Breast epithelium (tissue), 4 donors: ENCODE measurements around the gene ADAMTS8. TPM values are rescaled to one million over a fixed set of nuclear protein-coding genes. Genes with fewer than 3 reads are reported as not detected.

ENCODE experiments used
- DNase-seq, 2 donors: peaks; one replicate each; pipeline ENCODE4 v3.0.0-alpha.2; 2019; ENCODE audit warnings: low spot score in 2 of 2
- H3K27ac ChIP-seq, 2 donors: fragments of 200-600 bp; sonication (generic) in 1 of 2; one replicate each; pipeline ENCODE4 v1.5.1; 2016 to 2019; ENCODE audit warnings: mild to moderate bottlenecking in 1 of 2
- H3K27me3 ChIP-seq, 2 donors: fragments of 200-600 bp; sonication (generic) in 1 of 2; one replicate each; pipeline versions ENCODE4 v1.5.1 to v1.6.0; 2017 to 2019; ENCODE audit warnings: control low read depth in 1 of 2, mild to moderate bottlenecking in 1 of 2
- H3K36me3 ChIP-seq: fragments of 200-600 bp; one replicate; pipeline ENCODE4 v1.5.1; 2019
- H3K4me1 ChIP-seq, 2 donors: fragments of 200-600 bp; sonication (generic); one replicate each; pipeline ENCODE4 v1.5.1; 2016 to 2019; ENCODE audit warnings: control low read depth in 1 of 2
- H3K4me3 ChIP-seq, 3 donors: fragments of 200-600 bp; sonication (generic); 1 replicate in 2 of 3; 2 replicates in 1 of 3; pipeline ENCODE4 v1.5.1; 2016 to 2019; ENCODE audit warnings: mild to moderate bottlenecking in 3 of 3, moderate library complexity in 2 of 3
- H3K9me3 ChIP-seq, 2 donors: fragments of 200-600 bp; sonication (generic) in 1 of 2; one replicate each; pipeline ENCODE4 v1.5.1; 2016 to 2019; ENCODE audit warnings: control low read depth in 1 of 2
- POLR2A ChIP-seq: fragments of 450-650 bp; IDR thresholded peaks from one replicate; pipeline ENCODE4 v1.6.1; 2016; ENCODE audit warnings: antibody characterized with exemption, mild to moderate bottlenecking, moderate library complexity
- POLR2AphosphoS5 ChIP-seq, 3 donors: sonication (generic); formaldehyde crosslinking; IDR thresholded peaks; one replicate each; pipeline ENCODE4 v1.6.1; 2017; ENCODE audit warnings: antibody characterized with exemption in 3 of 3
- intact Hi-C: fragments of 100-400 bp; cut with DNase I; formaldehyde crosslinking; loops from one replicate; pipeline ENCODE4 v1.15.1; 2023; ENCODE audit warnings: low total_unique reads
- total RNA-seq, 3 donors: library from RNA; depleted of rRNA; stranded (reverse); fragments of >200 nt; gene quantifications; one replicate each; pipeline ENCODE4 v1.1.0, GENCODE V29; 2016
- TF ChIP-seq, protein P1 (sequence below), 3 donors: fragments of 450-650 bp; IDR thresholded peaks; one replicate each; pipeline ENCODE4 v1.5.1; 2016 to 2017; ENCODE audit warnings: antibody characterized with exemption in 3 of 3, mild to moderate bottlenecking in 3 of 3, moderate library complexity in 3 of 3

The ADAMTS8 gene
- total RNA-seq, 3 donors from 2014 or later = 0.32 to 2.0 (median 0.44) TPM

DNA sequence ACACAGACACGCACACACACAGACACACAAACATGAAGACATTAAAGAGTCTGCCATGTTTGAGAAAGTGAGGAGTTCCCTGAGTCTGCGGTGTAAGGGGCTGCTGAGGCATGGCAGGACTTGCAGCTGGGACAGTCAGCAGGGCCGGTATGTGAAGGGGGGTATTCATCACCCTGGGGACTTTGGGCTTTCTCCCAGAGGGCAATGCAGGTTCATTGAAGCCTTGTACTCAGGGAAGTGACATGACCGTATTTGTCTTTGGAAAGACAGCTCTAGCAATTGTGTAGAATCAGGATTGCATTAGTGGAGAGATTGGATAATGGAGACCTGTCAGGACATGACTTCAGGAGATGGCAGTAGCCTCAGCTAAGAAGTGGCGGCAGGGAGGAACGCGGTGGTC lies 9.4 kb upstream of the ADAMTS8 start:
- Histone ChIP-seq H3K27ac (no peak overlapping the region), H3K9me3 (no peaks in the 10 kb centered on the region), H3K4me1 (no peaks in the 10 kb centered on the region), H3K4me3 (no peak overlapping the region), H3K27me3 (no peaks in the 10 kb centered on the region), H3K36me3 (no peaks in the 10 kb centered on the region)
- intact Hi-C loops = no loop called here
- TF ChIP-seq POLR2A (no peak), POLR2AphosphoS5 (IDR thresholded peaks at IDR 0.05) (no peak)
- TF ChIP-seq, protein P1, sequence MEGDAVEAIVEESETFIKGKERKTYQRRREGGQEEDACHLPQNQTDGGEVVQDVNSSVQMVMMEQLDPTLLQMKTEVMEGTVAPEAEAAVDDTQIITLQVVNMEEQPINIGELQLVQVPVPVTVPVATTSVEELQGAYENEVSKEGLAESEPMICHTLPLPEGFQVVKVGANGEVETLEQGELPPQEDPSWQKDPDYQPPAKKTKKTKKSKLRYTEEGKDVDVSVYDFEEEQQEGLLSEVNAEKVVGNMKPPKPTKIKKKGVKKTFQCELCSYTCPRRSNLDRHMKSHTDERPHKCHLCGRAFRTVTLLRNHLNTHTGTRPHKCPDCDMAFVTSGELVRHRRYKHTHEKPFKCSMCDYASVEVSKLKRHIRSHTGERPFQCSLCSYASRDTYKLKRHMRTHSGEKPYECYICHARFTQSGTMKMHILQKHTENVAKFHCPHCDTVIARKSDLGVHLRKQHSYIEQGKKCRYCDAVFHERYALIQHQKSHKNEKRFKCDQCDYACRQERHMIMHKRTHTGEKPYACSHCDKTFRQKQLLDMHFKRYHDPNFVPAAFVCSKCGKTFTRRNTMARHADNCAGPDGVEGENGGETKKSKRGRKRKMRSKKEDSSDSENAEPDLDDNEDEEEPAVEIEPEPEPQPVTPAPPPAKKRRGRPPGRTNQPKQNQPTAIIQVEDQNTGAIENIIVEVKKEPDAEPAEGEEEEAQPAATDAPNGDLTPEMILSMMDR (IDR thresholded peaks at IDR 0.05) = no peak
- no peak for DNase-seq

DNA sequence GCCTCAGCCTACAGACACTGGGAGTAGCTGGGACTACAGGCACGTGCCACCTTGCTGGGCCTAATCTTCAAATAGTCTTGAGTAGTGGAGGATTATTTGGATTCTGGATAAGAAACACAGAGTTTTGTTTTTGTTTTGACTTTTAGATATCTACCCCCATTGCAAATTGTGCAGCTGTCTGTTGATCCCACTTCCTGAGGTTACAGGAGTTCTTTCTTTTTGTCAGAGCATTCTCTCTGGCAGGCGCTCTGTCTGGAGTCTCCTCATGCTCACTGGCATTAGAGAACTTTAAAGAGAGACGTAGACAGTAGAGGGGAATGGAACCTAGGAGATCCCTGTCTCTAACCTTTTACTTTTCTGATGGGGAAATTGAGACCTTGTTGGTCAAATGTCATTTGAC lies 7.8 kb upstream of the ADAMTS8 start:
- Histone ChIP-seq H3K27ac (no peak overlapping the region), H3K9me3 (no peaks in the 10 kb centered on the region), H3K4me3 (no peak overlapping the region), H3K36me3 (no peaks in the 10 kb centered on the region), H3K27me3 (no peaks in the 10 kb centered on the region), H3K4me1 (no peaks in the 10 kb centered on the region)
- DNase-seq = no peak
- intact Hi-C loops = no loop called here
- no peak for TF ChIP-seq POLR2A
- TF ChIP-seq, protein P1 (IDR thresholded peaks at IDR 0.05) = no peak
- TF ChIP-seq POLR2AphosphoS5 (IDR thresholded peaks at IDR 0.05) = no peak

DNA sequence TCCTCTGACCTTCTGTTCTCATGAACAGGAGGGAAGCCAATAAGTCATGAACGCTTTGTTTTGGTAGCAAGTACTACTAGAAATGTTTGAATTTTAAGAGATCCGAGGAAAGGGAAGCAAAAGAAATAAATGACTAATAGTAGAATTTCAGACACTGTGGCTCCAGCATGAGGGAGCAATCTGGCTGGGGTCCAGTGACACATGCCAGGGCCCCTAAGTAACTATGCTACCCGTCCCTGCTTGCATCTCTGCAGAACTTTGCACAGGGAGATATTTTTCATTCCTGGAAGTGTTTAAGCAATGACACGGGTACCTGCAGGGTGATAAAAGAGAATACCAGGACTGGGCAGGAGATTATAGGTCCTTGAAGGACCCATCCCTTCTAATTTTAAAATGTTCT lies 7.3 kb upstream of the ADAMTS8 start:
- TF ChIP-seq, protein P1 (IDR thresholded peaks at IDR 0.05) = no peak
- TF ChIP-seq POLR2AphosphoS5 (IDR thresholded peaks at IDR 0.05) (no peak), POLR2A (no peak)
- Histone ChIP-seq H3K36me3 (no peaks in the 10 kb centered on the region), H3K27me3 (no peaks in the 10 kb centered on the region), H3K4me3 (no peak overlapping the region), H3K4me1 (no peaks in the 10 kb centered on the region), H3K27ac (no peak overlapping the region), H3K9me3 (no peaks in the 10 kb centered on the region)
- DNase-seq = no peak
- intact Hi-C loops = loop anchor here (2.0 kb wide), 1 partner anchor 429 kb away; no protein-coding TSS in a partner anchor

DNA sequence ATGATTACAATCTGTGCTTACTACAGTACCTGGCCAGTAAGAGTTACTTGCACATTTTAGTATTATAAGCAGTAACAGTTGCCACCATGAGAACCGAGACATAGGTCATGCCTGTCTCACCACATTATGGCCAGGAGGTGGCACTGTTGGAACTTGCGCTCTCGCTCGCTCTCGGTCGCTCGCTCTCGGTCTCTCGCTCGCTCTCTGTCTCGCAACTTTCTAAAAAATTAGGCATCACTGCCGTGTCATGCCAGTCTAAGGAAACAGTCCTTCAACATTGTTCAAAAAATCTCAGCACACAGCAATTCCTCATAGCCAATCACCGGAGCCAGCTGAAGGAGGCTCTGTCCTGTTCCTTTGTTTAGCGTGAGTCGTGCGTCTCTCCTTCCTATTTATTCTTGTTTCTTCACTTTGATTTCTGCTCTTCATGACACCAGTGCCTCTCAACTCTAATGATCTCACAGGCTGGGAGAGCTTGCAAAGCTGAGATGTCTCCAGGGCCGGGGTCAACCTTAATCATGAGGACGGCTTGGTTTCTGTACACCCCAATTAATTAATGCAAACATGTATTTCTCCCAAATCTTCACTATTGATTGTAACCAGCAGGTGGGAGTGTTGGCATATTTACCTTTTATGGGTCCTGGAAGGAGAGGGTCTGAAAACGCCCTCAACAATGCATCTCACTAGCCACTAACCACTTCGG lies 6.3 kb upstream of the ADAMTS8 start:
- intact Hi-C loops = loop anchor here (2.0 kb wide), 1 partner anchor 430 kb away; no protein-coding TSS in a partner anchor
- peak; percentile 58 to 74 for DNase-seq
- TF ChIP-seq POLR2A (no peak), POLR2AphosphoS5 (IDR thresholded peaks at IDR 0.05) (peak in 2 of 3 donors; percentile 27 to 49)
- TF ChIP-seq, protein P1 (IDR thresholded peaks at IDR 0.05) = peak; percentile 78 to 85 (median 82)

DNA sequence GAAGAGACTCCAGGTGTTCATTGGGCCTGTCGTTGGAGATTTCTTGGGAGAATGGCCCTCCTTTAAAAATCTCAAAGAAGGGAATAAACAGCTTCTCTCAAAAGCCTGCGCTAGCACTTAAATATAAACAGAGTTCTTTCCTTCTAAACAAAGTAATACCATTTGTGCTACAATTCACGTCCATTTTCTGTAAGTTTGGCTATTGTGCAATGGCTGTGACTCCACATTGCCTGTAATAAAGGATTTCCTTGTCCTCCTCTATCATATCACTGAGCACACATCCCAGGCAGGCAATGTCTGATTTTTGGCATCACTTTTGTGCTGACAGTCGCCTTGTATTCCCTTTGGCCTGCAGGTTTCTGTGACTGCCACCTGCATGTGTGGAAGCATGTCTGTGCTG lies 4.9 kb upstream of the ADAMTS8 start:
- H3K4me3 ChIP-seq = no peak overlapping the region
- no peak for DNase-seq
- no peaks in the 10 kb centered on the region for H3K4me1 ChIP-seq
- no peak for TF ChIP-seq POLR2AphosphoS5 (IDR thresholded peaks at IDR 0.05)
- H3K9me3 ChIP-seq = no peaks in the 10 kb centered on the region
- H3K27ac ChIP-seq = no peak overlapping the region
- intact Hi-C loops = no loop called here
- peaks cover 0 to 17% of the 10 kb centered on the region in 2 donors for H3K27me3 ChIP-seq
- no peaks in the 10 kb centered on the region for H3K36me3 ChIP-seq

More for the DNA sequence above, 6.3 kb upstream of the ADAMTS8 start:
- Histone ChIP-seq H3K36me3 (no peaks in the 10 kb centered on the region), H3K4me3 (peak overlapping the region; percentile 51 to 71 (median 58)), H3K4me1 (no peaks in the 10 kb centered on the region), H3K27me3 (peaks cover 0 to 5% of the 10 kb centered on the region in 2 donors), H3K9me3 (no peaks in the 10 kb centered on the region), H3K27ac (peak overlapping the region; percentile 74 to 76)
